ENCODE measurements around the gene ETHE1. TPM values are rescaled to one million over a fixed set of nuclear protein-coding genes. Genes with fewer than 3 reads are reported as not detected.
"Not testable (repeated sequence)": the region's sequence is repeated elsewhere in the genome, so short reads cannot be mapped to it uniquely, and the experiment has no call there.

ETHE1 gene
- total RNA-seq, 1 donor from 2014 or later = 16.3 TPM

DNA sequence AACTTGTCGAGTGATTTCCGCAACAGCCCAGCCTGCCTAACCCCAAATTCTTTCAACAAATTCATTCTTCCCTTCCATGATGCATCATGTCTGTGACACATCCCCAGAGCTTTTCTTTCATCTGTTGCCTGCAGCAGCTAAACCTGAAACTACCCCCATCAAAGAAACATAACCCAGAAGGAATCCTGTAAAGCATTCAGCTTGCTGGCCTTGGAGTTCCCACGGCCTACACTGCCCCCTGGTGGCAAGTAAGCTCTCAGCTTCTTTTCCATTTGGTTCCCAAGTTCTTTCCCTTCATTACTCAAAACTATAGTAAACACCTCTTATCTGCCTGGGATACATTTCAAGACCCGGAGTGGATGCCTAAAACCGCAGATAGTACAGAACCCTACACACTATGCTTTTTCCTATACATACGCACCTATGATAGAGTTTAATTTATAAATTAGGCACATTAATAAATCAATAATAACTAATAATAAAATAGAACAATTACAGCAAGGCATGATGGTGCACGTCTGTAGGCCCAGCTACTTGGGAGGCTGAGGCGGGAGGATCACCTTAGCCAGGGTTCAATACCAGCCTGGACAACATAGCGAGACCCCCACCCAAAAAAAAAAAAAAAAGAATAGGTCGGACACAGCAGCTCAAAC is 7.4 kb downstream of the ETHE1 start:
- TF ChIP-seq, protein P1, sequence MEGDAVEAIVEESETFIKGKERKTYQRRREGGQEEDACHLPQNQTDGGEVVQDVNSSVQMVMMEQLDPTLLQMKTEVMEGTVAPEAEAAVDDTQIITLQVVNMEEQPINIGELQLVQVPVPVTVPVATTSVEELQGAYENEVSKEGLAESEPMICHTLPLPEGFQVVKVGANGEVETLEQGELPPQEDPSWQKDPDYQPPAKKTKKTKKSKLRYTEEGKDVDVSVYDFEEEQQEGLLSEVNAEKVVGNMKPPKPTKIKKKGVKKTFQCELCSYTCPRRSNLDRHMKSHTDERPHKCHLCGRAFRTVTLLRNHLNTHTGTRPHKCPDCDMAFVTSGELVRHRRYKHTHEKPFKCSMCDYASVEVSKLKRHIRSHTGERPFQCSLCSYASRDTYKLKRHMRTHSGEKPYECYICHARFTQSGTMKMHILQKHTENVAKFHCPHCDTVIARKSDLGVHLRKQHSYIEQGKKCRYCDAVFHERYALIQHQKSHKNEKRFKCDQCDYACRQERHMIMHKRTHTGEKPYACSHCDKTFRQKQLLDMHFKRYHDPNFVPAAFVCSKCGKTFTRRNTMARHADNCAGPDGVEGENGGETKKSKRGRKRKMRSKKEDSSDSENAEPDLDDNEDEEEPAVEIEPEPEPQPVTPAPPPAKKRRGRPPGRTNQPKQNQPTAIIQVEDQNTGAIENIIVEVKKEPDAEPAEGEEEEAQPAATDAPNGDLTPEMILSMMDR (IDR thresholded peaks at IDR 0.05) = peak; percentile 62
- ChIA-PET POLR2A (interaction anchor here (0.6 to 2.5 kb wide), 10 partner anchors 13 to 768 kb away, joined by 3 to 37 read pairs (median 6); partner anchors contain the start of genes PHLDB3 and ZNF575), CTCF (interaction anchor here (0.7 to 4.0 kb wide), 29 partner anchors 9 to 309 kb away, joined by 3 to 300 read pairs (median 5); partner anchors contain the start of genes IRGQ, LYPD3, PHLDB3 and ZNF575)
- Mint-ChIP-seq H3K4me1 (peaks cover 18% of the 10 kb centered on the region), H3K27ac (peak overlapping the region; percentile 15), H3K4me3 (peak overlapping the region; percentile 44), H3K9me3 (no peaks in the 10 kb centered on the region), H3K36me3 (ENCODE audit: low read depth) (no peaks in the 10 kb centered on the region), H3K27me3 (no peaks in the 10 kb centered on the region)
- intact Hi-C loops (cut with micrococcal nuclease) = loop anchor here (1.0 to 2.0 kb wide), 2 partner anchors 15 to 72 kb away; partner anchors contain the start of gene PHLDB3
- DNase-seq = peak; percentile 57
- peak; percentile 51 for ATAC-seq (ENCODE audit: low read depth)

DNA sequence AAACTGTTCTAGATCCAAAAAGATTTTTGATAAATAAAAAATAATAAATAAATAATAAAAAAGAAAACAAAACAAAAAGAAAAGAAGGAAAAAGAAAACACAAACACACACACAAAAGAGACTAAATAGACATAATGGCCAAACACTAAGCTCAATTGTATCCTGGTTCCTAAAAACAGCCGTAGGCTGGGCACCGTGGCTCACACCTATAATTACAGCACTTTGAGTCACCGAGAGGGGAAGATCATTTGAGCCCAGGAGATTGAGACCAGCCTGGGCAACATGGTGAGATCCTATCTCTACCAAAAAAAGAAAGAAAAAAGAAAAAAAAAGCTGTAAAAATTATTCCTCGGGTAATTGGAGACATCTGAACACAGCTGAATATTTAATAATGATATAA is 8.9 kb downstream of the ETHE1 start:
- Mint-ChIP-seq H3K4me3 (peak overlapping the region; percentile 24), H3K9me3 (no peaks in the 10 kb centered on the region), H3K27me3 (no peaks in the 10 kb centered on the region), H3K4me1 (peaks cover 18% of the 10 kb centered on the region), H3K36me3 (ENCODE audit: low read depth) (peaks cover 2% of the 10 kb centered on the region), H3K27ac (no peak overlapping the region)
- POLR2A ChIA-PET = interaction anchor here (0.7 to 2.5 kb wide), 10 partner anchors 14 to 263 kb away, joined by 3 to 27 read pairs (median 4); partner anchors contain the start of genes IRGQ, KCNN4, PHLDB3 and ZNF575
- CTCF ChIA-PET = interaction anchor here (0.6 to 4.0 kb wide), 8 partner anchors 10 to 85 kb away, joined by 3 to 300 read pairs (median 22); partner anchors contain the start of gene PHLDB3
- ATAC-seq (ENCODE audit: low read depth) (no peak), DNase-seq (no peak)
- intact Hi-C loops (cut with micrococcal nuclease) = loop anchor here (2.0 kb wide), 1 partner anchor 13 kb away; the partner anchor contains the start of gene PHLDB3
- TF ChIP-seq, protein P1 (IDR thresholded peaks at IDR 0.05) = no peak

DNA sequence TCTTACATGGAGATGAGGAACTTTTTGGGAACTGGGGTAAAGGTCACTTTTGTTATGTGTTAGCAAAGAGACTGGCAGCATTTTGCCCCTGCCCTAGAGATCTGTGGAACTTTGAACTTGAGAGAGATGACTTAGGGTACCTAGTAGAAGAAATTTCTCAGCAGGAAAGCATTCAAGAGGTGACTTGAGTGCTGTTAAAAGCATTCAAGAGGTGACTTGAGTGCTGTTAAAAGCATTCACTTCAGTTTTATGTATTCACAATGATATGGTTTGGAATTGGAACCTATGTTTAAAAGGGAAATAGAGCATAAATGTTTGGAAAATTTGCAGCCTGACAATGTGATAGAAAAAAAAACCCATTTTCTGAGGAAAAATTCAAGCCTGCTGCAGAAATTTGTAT is 14.6 kb downstream of the ETHE1 start:
- intact Hi-C loops (cut with micrococcal nuclease); DNase-seq; CTCF ChIA-PET; H3K9me3 Mint-ChIP-seq; H3K4me1 Mint-ChIP-seq; H3K27ac Mint-ChIP-seq; ATAC-seq (ENCODE audit: low read depth); POLR2A ChIA-PET; H3K4me3 Mint-ChIP-seq; H3K27me3 Mint-ChIP-seq: not testable (repeated sequence)
- peaks cover 22% of the 10 kb centered on the region for H3K36me3 Mint-ChIP-seq (ENCODE audit: low read depth)

DNA sequence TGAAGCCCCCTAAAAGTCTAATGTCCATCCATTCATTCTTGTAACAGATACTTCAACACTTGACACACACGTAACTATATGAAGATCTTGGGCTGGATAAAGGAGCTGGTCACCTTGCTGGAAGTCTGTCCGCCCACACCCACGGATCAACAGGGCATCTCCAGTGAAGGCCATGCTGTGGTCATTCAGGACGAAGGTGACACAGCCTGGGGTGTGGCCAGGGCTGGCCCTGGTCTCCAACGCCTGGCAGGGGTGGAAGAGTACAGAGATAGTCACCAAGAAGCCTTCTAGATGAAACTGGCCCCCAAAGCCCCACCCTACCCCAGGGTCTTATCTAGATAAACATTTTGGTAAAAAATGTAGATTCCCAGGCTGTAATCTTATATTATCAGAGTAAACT is 15.7 kb downstream of the ETHE1 start:
- no peak overlapping the region for H3K4me3 Mint-ChIP-seq
- H3K27me3 Mint-ChIP-seq = no peaks in the 10 kb centered on the region
- H3K27ac Mint-ChIP-seq = no peak overlapping the region
- peaks cover 2% of the 10 kb centered on the region for H3K4me1 Mint-ChIP-seq
- POLR2A ChIA-PET = no interaction called here
- H3K36me3 Mint-ChIP-seq (ENCODE audit: low read depth) = peaks cover 22% of the 10 kb centered on the region
- TF ChIP-seq, protein P1 (IDR thresholded peaks at IDR 0.05) = no peak
- no peaks in the 10 kb centered on the region for H3K9me3 Mint-ChIP-seq
- CTCF ChIA-PET = interaction anchor here (0.6 to 2.3 kb wide), 2 partner anchors 8 to 285 kb away, joined by 5 to 8 read pairs; no protein-coding TSS in a partner anchor
- intact Hi-C loops (cut with micrococcal nuclease) = no loop called here
- ATAC-seq (ENCODE audit: low read depth) = no peak
- DNase-seq = no peak

DNA sequence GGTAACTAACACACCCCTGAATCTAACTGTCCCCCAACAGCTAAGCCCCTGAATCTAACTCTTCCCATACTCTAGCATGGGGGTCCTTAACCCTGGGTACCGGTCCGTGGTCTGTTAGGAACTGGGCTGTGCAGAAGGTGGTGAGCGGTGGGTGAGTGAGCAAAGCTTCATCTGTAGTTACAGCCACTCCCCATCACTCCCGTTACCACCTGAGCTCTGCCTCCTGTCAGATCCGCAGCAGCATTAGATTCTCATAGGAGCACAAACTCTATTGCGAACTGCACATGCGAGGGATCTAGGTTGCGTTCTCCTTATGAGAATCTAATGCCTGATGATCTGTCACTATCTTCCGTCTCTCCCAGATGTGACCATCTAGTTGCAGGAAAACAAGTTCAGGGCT is 16.3 kb downstream of the ETHE1 start:
- intact Hi-C loops (cut with micrococcal nuclease) = no loop called here

More for the DNA sequence above, 16.3 kb downstream of the ETHE1 start:
- DNase-seq (no peak), ATAC-seq (ENCODE audit: low read depth) (no peak)
- no peak overlapping the region for H3K27ac Mint-ChIP-seq
- ChIA-PET POLR2A (no interaction called here), CTCF (interaction anchor here (0.6 to 2.3 kb wide), 2 partner anchors 9 to 286 kb away, joined by 5 to 8 read pairs; no protein-coding TSS in a partner anchor)
- no peaks in the 10 kb centered on the region for H3K9me3 Mint-ChIP-seq
- no peaks in the 10 kb centered on the region for H3K27me3 Mint-ChIP-seq
- H3K36me3 Mint-ChIP-seq (ENCODE audit: low read depth) = peaks cover 22% of the 10 kb centered on the region
- H3K4me3 Mint-ChIP-seq = no peak overlapping the region
- TF ChIP-seq, protein P1 (IDR thresholded peaks at IDR 0.05) = no peak
- peaks cover 2% of the 10 kb centered on the region for H3K4me1 Mint-ChIP-seq
